HCT116 (cell line): ENCODE results near the gene BRSK2. TPM values are rescaled to one million over a fixed set of nuclear protein-coding genes. Genes with fewer than 3 reads are reported as not detected.

Experiments used
- ATAC-seq: fragments of 200-7000 bp; cut with Tn5 transposase; 2 replicates; pipeline ENCODE4 v1.9.1; 2020; ENCODE audit warnings: mild to moderate bottlenecking, moderate library complexity
- BruUV-seq: library from RNA; stranded (reverse); fragments of 400-500 nt; replicated peaks from 2 replicates; lab custom pipeline; 2021; lab: Mats Ljungman, UMichigan
- CTCF ChIA-PET: fragments of 300-600 bp; sonication (Branson Sonifier 250); formaldehyde crosslinking; loops from one replicate; lab custom pipeline; 2021; ENCODE audit warnings: antibody characterized with exemption; lab: Charles Lee
- POLR2A ChIA-PET: fragments of 300-600, 350-600 bp; sonication (Branson Sonifier 250); formaldehyde crosslinking; loops from one replicate; lab custom pipeline; 2021; ENCODE audit warnings: antibody characterized with exemption; lab: Charles Lee
- RAD21 ChIA-PET, 2 experiments: fragments of 300-600 bp; sonication (Branson Sonifier 250); formaldehyde crosslinking; loops; one replicate each; lab custom pipeline; 2023; ENCODE audit warnings: low total read pairs in 2 of 2; ENCODE audit not compliant: uncharacterized antibody in 2 of 2, unreplicated experiment in 2 of 2, low non-redundant PET in 1 of 2; lab: Charles Lee
- DNase-seq: peaks from one replicate; pipeline ENCODE4 v3.0.0-alpha.2; 2010; ENCODE audit warnings: low read depth, low spot score
- H2AFZ ChIP-seq: fragments of 200-600 bp; shearing (Covaris generic), sonication (generic); 2 replicates; pipeline ENCODE4 v1.6.1; 2017; ENCODE audit warnings: low read depth, mixed run types, mixed read lengths, antibody characterized with exemption, low read length; ENCODE audit not compliant: poor library complexity, severe bottlenecking
- H3K27ac ChIP-seq: 2 replicates; pipeline ENCODE4 v1.5.1; 2012; ENCODE audit warnings: low read depth, low read length
- H3K27me3 ChIP-seq: fragments of 200-600 bp; sonication (generic); 2 replicates; pipeline ENCODE4 v1.6.1; 2016; ENCODE audit warnings: mixed run types, low read length, mixed read lengths; ENCODE audit not compliant: insufficient read depth
- H3K36me3 ChIP-seq, 2 experiments: fragments of 200-500 bp in 1 of 2; fragments of 200-600 bp in 1 of 2; sonication (Bioruptor generic) in 1 of 2; sonication (generic) in 1 of 2; 2 replicates each; pipeline versions ENCODE4 v1.5.1 to v1.6.1; 2014 to 2016; ENCODE audit warnings: low read length in 2 of 2, inconsistent platforms in 1 of 2, mixed read lengths in 1 of 2, mixed run types in 1 of 2; ENCODE audit not compliant: insufficient read depth in 2 of 2, control insufficient read depth in 1 of 2
- H3K4me1 ChIP-seq, 2 experiments: fragments of 200-600 bp in 1 of 2; sonication (generic) in 1 of 2; 2 replicates each; pipeline versions ENCODE4 v1.5.1 to v1.6.1; 2012 to 2017; ENCODE audit warnings: low read length in 2 of 2, inconsistent platforms in 1 of 2, mild to moderate bottlenecking in 1 of 2, mixed read lengths in 1 of 2, mixed run types in 1 of 2, moderate library complexity in 1 of 2; ENCODE audit not compliant: insufficient read depth in 2 of 2, control insufficient read depth in 1 of 2
- H3K4me2 ChIP-seq: fragments of 200-600 bp; sonication (generic); 2 replicates; pipeline ENCODE4 v1.6.1; 2017; ENCODE audit warnings: mixed run types, low read length, mixed read lengths
- H3K4me3 ChIP-seq, 2 experiments: fragments of 200-600 bp in 1 of 2; sonication (generic) in 1 of 2; replicated peaks in 1 of 2; 2 replicates each; pipeline ENCODE4 v1.5.1; 2011 to 2016; ENCODE audit warnings: low read length in 2 of 2, control low read depth in 1 of 2, low read depth in 1 of 2, mild to moderate bottlenecking in 1 of 2, mixed read lengths in 1 of 2, mixed run types in 1 of 2
- H3K79me2 ChIP-seq: fragments of 200-600 bp; sonication (generic); 2 replicates; pipeline ENCODE4 v1.6.1; 2017; ENCODE audit warnings: mild to moderate bottlenecking, mixed run types, low read length, moderate library complexity, mixed read lengths; ENCODE audit not compliant: insufficient read depth
- H3K9ac ChIP-seq: fragments of 200-600 bp; sonication (generic); 2 replicates; pipeline ENCODE4 v1.6.1; 2016; ENCODE audit warnings: low read length, mixed read lengths
- H3K9me2 ChIP-seq: fragments of 200-600 bp; sonication (generic), shearing (Covaris generic); 2 replicates; pipeline ENCODE4 v1.6.1; 2017; ENCODE audit warnings: mixed run types, mild to moderate bottlenecking, moderate library complexity; ENCODE audit not compliant: insufficient read depth
- H3K9me3 ChIP-seq, 2 experiments: fragments of 200-500 bp in 1 of 2; fragments of 200-600 bp in 1 of 2; sonication (Bioruptor generic) in 1 of 2; sonication (generic) in 1 of 2; 2 replicates each; pipeline ENCODE4 v1.6.1; 2014 to 2017; ENCODE audit warnings: low read length in 2 of 2, mixed read lengths in 2 of 2, inconsistent platforms in 1 of 2, low read depth in 1 of 2, mild to moderate bottlenecking in 1 of 2, mixed run types in 1 of 2, moderate library complexity in 1 of 2; ENCODE audit not compliant: control insufficient read depth in 1 of 2, insufficient read depth in 1 of 2
- H4K20me1 ChIP-seq: fragments of 200-600 bp; sonication (generic), shearing (Covaris generic); 2 replicates; pipeline ENCODE4 v1.6.1; 2017; ENCODE audit warnings: mixed run types, mild to moderate bottlenecking, moderate library complexity; ENCODE audit not compliant: insufficient read depth
- EGR1 ChIP-seq: IDR thresholded peaks from 2 replicates; pipeline ENCODE4 v1.6.1; 2012; ENCODE audit warnings: low read depth
- EZH2 ChIP-seq: fragments of 200-600 bp; sonication (generic); IDR thresholded peaks from 2 replicates; pipeline ENCODE4 v1.6.1; 2017; ENCODE audit warnings: antibody characterized with exemption, mixed run types
- FOSL1 ChIP-seq: IDR thresholded peaks from 2 replicates; pipeline ENCODE4 v1.6.1; 2012; ENCODE audit warnings: low read depth
- MAX ChIP-seq: IDR thresholded peaks from 2 replicates; pipeline ENCODE4 v1.6.1; 2012
- RAD21 ChIP-seq: IDR thresholded peaks from 2 replicates; pipeline ENCODE4 v1.6.1; 2012; ENCODE audit warnings: low read depth, mild to moderate bottlenecking
- REST ChIP-seq: IDR thresholded peaks from 2 replicates; pipeline ENCODE4 v1.6.1; 2012; ENCODE audit warnings: low read depth
- ZNF274 ChIP-seq: fragments of 200-500 bp; sonication (Bioruptor generic); IDR thresholded peaks from 2 replicates; pipeline ENCODE4 v1.6.1; 2014; ENCODE audit warnings: mild to moderate bottlenecking, low read depth, low read length, inconsistent platforms
- intact Hi-C: fragments of 100-400 bp; cut with micrococcal nuclease; formaldehyde crosslinking; loops from 2 replicates; pipeline ENCODE4 v1.10.0; 2022
- total RNA-seq: library from RNA; stranded (reverse); gene quantifications from one replicate; pipeline ENCODE4 v1.2.1, GENCODE V29; 2021; ENCODE audit not compliant: unreplicated experiment

Gene BRSK2
- total RNA-seq, 1 experiment from 2014 or later, result 14.0 TPM

DNA sequence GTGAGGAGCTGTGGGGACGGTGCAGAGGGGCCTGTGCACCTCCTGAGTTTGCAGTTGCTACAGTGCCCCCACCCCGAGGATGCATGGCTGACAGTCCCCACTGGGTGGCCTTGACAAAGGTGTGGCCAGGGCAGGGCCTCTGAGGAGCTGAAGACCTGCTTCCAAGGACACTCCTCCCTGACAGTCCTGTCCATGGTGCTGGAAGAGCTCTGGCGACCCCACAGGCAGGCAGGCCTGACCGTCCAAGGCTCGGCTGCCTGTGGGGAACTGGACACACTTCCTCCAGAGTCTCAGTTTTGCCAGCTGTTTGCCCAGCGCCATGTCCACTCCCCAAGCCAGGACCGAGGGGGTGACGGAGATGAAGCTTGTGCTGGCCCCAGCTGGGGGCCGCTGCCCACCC, 32.7 kb downstream of the BRSK2 start:
- intact Hi-C loops, result no loop called here
- H3K27ac ChIP-seq, result no peak overlapping the region
- DNase-seq, result no peak

More for the DNA sequence above, 32.7 kb downstream of the BRSK2 start:
- no peaks in the 10 kb centered on the region for H3K9me2 ChIP-seq
- ATAC-seq, result no peak
- RAD21 ChIA-PET, result no interaction called here
- H3K9me3 ChIP-seq, result peaks cover 16 to 18% of the 10 kb centered on the region in 2 experiments; a peak in 2 of 4 replicates
- POLR2A ChIA-PET, result no interaction called here
- no peaks in the 10 kb centered on the region for H3K4me1 ChIP-seq
- BruUV-seq, result no TSS peak
- no peak overlapping the region for H3K4me3 ChIP-seq
- CTCF ChIA-PET, result no interaction called here
- TF ChIP-seq EGR1 (no peak), MAX (no peak), RAD21 (no peak), REST (peak; percentile 53), FOSL1 (no peak), ZNF274 (no peak), EZH2 (no peak)
- no peak overlapping the region for H2AFZ ChIP-seq
- no peaks in the 10 kb centered on the region for H3K27me3 ChIP-seq
- H3K4me2 ChIP-seq, result no peak overlapping the region
- no peaks in the 10 kb centered on the region for H3K36me3 ChIP-seq
- H3K79me2 ChIP-seq, result no peaks in the 10 kb centered on the region
- H3K9ac ChIP-seq, result no peak overlapping the region
- no peaks in the 10 kb centered on the region for H4K20me1 ChIP-seq
